H1 (cell line): ENCODE data around the gene DHX58. TPM values are rescaled to one million over a fixed set of nuclear protein-coding genes. Genes with fewer than 3 reads are reported as not detected.

ENCODE experiments used
- polyA plus RNA-seq, 7 experiments: library from polyadenylated mRNA; depleted of rRNA in 3 of 7; stranded (reverse) in 5 of 7; unstranded in 2 of 7; fragments of >200 nt in 5 of 7; fragments of 200-250 nt in 2 of 7; gene quantifications; 1 replicate in 5 of 7; 2 replicates in 1 of 7; 4 replicates in 1 of 7; pipeline versions ENCODE4 v1.2.1 to v1.2.3, GENCODE V29; 2011 to 2013; ENCODE audit warnings: missing spikeins in 2 of 7, mixed read lengths in 2 of 7
- total RNA-seq: library from RNA; stranded (reverse); fragmentation: NEBNext Ultra II Directional; extraction: Animal tissue kit (Norgen Biotek cat#: 25700); gene quantifications from 2 replicates; pipeline ENCODE4 v1.2.1, GENCODE V29; 2021
- TF ChIP-seq, protein P1 (sequence below), 3 experiments: IDR thresholded peaks; 1 replicate in 2 of 3; 2 replicates in 1 of 3; pipeline versions ENCODE4 v1.5.1 to v1.6.1; 2011; ENCODE audit warnings: low read length in 3 of 3, mild to moderate bottlenecking in 3 of 3, inconsistent platforms in 2 of 3, low read depth in 1 of 3, moderate library complexity in 1 of 3; ENCODE audit not compliant: insufficient read depth in 1 of 3; ENCODE audit errors: control extremely low read depth in 1 of 3

Gene DHX58
- total and polyA plus RNA-seq, 2 of the 8 experiments (the other 6 are each of a cell fraction or from before 2014, with no cell fraction given), result 5.6 to 9.9 TPM

GRCh38 chr17:42132941-42133340 is 20.4 kb upstream of the DHX58 start (continued):
- TF ChIP-seq, protein P1, sequence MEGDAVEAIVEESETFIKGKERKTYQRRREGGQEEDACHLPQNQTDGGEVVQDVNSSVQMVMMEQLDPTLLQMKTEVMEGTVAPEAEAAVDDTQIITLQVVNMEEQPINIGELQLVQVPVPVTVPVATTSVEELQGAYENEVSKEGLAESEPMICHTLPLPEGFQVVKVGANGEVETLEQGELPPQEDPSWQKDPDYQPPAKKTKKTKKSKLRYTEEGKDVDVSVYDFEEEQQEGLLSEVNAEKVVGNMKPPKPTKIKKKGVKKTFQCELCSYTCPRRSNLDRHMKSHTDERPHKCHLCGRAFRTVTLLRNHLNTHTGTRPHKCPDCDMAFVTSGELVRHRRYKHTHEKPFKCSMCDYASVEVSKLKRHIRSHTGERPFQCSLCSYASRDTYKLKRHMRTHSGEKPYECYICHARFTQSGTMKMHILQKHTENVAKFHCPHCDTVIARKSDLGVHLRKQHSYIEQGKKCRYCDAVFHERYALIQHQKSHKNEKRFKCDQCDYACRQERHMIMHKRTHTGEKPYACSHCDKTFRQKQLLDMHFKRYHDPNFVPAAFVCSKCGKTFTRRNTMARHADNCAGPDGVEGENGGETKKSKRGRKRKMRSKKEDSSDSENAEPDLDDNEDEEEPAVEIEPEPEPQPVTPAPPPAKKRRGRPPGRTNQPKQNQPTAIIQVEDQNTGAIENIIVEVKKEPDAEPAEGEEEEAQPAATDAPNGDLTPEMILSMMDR (IDR thresholded peaks at IDR 0.05; ENCODE audit: control extremely low read depth in 1 of 3, insufficient read depth in 1 of 3, low read depth in 1 of 3, low read length in 3 of 3), result no peak
